Naive B cell (primary cell): ENCODE data around the gene TGFBR3. TPM values are rescaled to one million over a fixed set of nuclear protein-coding genes. Genes with fewer than 3 reads are reported as not detected.
A peak's percentile ranks its signal among the peaks of the same experiment; 100 is the strongest.

Source experiments
- ATAC-seq, 2 donors: fragments of 150-1000 bp; cut with Tn5 transposase; 2 replicates each; pipeline ENCODE4 v1.10.0; 2021; ENCODE audit warnings: low read depth in 2 of 2, mild to moderate bottlenecking in 2 of 2, moderate library complexity in 2 of 2
- DNase-seq: peaks from one replicate; pipeline ENCODE4 v3.0.0; 2022
- H3K27ac Mint-ChIP-seq, 6 donors: one replicate each; pipeline ENCODE4 v1.8.0; 2020 to 2022; ENCODE audit warnings: mild to moderate bottlenecking in 6 of 6, mixed read lengths in 6 of 6, moderate library complexity in 5 of 6, inconsistent platforms in 2 of 6
- H3K27me3 Mint-ChIP-seq, 3 donors: one replicate each; pipeline ENCODE4 v1.8.0; 2021 to 2022; ENCODE audit warnings: mixed read lengths in 3 of 3, mild to moderate bottlenecking in 1 of 3
- H3K36me3 Mint-ChIP-seq, 2 donors: one replicate each; pipeline ENCODE4 v1.8.0; 2020 to 2022; ENCODE audit warnings: mixed read lengths in 2 of 2, inconsistent platforms in 1 of 2, mild to moderate bottlenecking in 1 of 2
- H3K4me1 Mint-ChIP-seq, 3 donors: one replicate each; pipeline ENCODE4 v1.8.0; 2020 to 2022; ENCODE audit warnings: mixed read lengths in 3 of 3, inconsistent platforms in 1 of 3, mild to moderate bottlenecking in 1 of 3, moderate library complexity in 1 of 3
- H3K4me3 Mint-ChIP-seq, 8 donors: one replicate each; pipeline ENCODE4 v1.8.0; 2020 to 2022; ENCODE audit warnings: mild to moderate bottlenecking in 8 of 8, mixed read lengths in 8 of 8, moderate library complexity in 8 of 8, inconsistent platforms in 2 of 8
- H3K9me3 Mint-ChIP-seq, 7 donors: one replicate each; pipeline ENCODE4 v1.8.0; 2020 to 2022; ENCODE audit warnings: mixed read lengths in 7 of 7, mild to moderate bottlenecking in 5 of 7, inconsistent platforms in 2 of 7, moderate library complexity in 1 of 7
- polyA plus RNA-seq, 6 donors: library from polyadenylated mRNA; unstranded; fragments of 300-500 nt; fragmentation: Illumina TruSeq; gene quantifications; one replicate each; pipeline ENCODE4 v1.2.3, GENCODE V29; 2021; ENCODE audit warnings: low read depth in 6 of 6

TGFBR3 gene
- polyA plus RNA-seq, 6 donors from 2014 or later, result 0.04 to 0.43 (median 0.31) TPM

GRCh38 chr1:91710261-91710660, 175.7 kb downstream of the TGFBR3 start:
- no peaks in the 10 kb centered on the region for H3K36me3 Mint-ChIP-seq
- DNase-seq (no peak), ATAC-seq (no peak)
- H3K9me3 Mint-ChIP-seq, result no peaks in the 10 kb centered on the region
- no peak overlapping the region for H3K27ac Mint-ChIP-seq
- peaks cover 0 to 3% (median 3%) of the 10 kb centered on the region in 3 donors for H3K4me1 Mint-ChIP-seq
- H3K4me3 Mint-ChIP-seq, result no peak overlapping the region
- peaks cover 0 to 7% (median 7%) of the 10 kb centered on the region in 3 donors for H3K27me3 Mint-ChIP-seq

GRCh38 chr1:91708691-91709090, 177.3 kb downstream of the TGFBR3 start:
- Mint-ChIP-seq H3K27ac (no peak overlapping the region), H3K4me3 (no peak overlapping the region), H3K36me3 (no peaks in the 10 kb centered on the region), H3K9me3 (no peaks in the 10 kb centered on the region), H3K27me3 (peaks cover 0 to 7% (median 0%) of the 10 kb centered on the region in 3 donors), H3K4me1 (peaks cover 0 to 3% (median 3%) of the 10 kb centered on the region in 3 donors)
- DNase-seq (no peak), ATAC-seq (no peak)

GRCh38 chr1:91707890-91708218, 178.1 kb downstream of the TGFBR3 start:
- Mint-ChIP-seq H3K4me3 (no peak overlapping the region), H3K4me1 (no peaks in the 10 kb centered on the region), H3K27ac (peak overlapping the region in 1 of 6 donors; percentile 8), H3K27me3 (peaks cover 0 to 7% (median 0%) of the 10 kb centered on the region in 3 donors), H3K9me3 (no peaks in the 10 kb centered on the region), H3K36me3 (no peaks in the 10 kb centered on the region)
- DNase-seq, result no peak
- no peak for ATAC-seq

- DNase-seq (no peak), ATAC-seq (no peak)
- Mint-ChIP-seq H3K4me1 (no peaks in the 10 kb centered on the region), H3K9me3 (no peaks in the 10 kb centered on the region), H3K27ac (peak overlapping the region in 1 of 6 donors; percentile 8), H3K4me3 (no peak overlapping the region), H3K27me3 (peaks cover 0 to 7% (median 0%) of the 10 kb centered on the region in 3 donors), H3K36me3 (no peaks in the 10 kb centered on the region)
These were observed 178.6 kb downstream of the TGFBR3 start for GRCh38 chr1:91707114-91707889.

- DNase-seq, result no peak
These were observed 179.6 kb downstream of the TGFBR3 start for GRCh38 chr1:91706140-91706957.

GRCh38 chr1:91704746-91705145, 181.2 kb downstream of the TGFBR3 start:
- Mint-ChIP-seq H3K27me3 (no peaks in the 10 kb centered on the region), H3K4me3 (no peak overlapping the region), H3K36me3 (no peaks in the 10 kb centered on the region), H3K4me1 (no peaks in the 10 kb centered on the region), H3K27ac (no peak overlapping the region), H3K9me3 (no peaks in the 10 kb centered on the region)
- DNase-seq (no peak), ATAC-seq (no peak)

More at GRCh38 chr1:91706140-91706957, 179.6 kb downstream of the TGFBR3 start:
- Mint-ChIP-seq H3K9me3 (no peaks in the 10 kb centered on the region), H3K4me3 (no peak overlapping the region), H3K4me1 (no peaks in the 10 kb centered on the region), H3K36me3 (no peaks in the 10 kb centered on the region), H3K27me3 (no peaks in the 10 kb centered on the region), H3K27ac (peak overlapping the region in 1 of 6 donors; percentile 49)
- no peak for ATAC-seq

GRCh38 chr1:91703095-91703494, 182.9 kb downstream of the TGFBR3 start:
- no peaks in the 10 kb centered on the region for H3K27me3 Mint-ChIP-seq
- H3K4me1 Mint-ChIP-seq, result no peaks in the 10 kb centered on the region
- H3K36me3 Mint-ChIP-seq, result no peaks in the 10 kb centered on the region
- H3K9me3 Mint-ChIP-seq, result no peaks in the 10 kb centered on the region
- DNase-seq, result no peak
- no peak for ATAC-seq
- no peak overlapping the region for H3K4me3 Mint-ChIP-seq
- H3K27ac Mint-ChIP-seq, result no peak overlapping the region

GRCh38 chr1:91701472-91701869, 184.5 kb downstream of the TGFBR3 start:
- no peak overlapping the region for H3K4me3 Mint-ChIP-seq
- no peaks in the 10 kb centered on the region for H3K9me3 Mint-ChIP-seq
- DNase-seq, result no peak
- H3K4me1 Mint-ChIP-seq, result no peaks in the 10 kb centered on the region
- H3K27me3 Mint-ChIP-seq, result no peaks in the 10 kb centered on the region
- H3K36me3 Mint-ChIP-seq, result no peaks in the 10 kb centered on the region
- no peak overlapping the region for H3K27ac Mint-ChIP-seq
- no peak for ATAC-seq

GRCh38 chr1:91700771-91701471, 185.0 kb downstream of the TGFBR3 start:
- Mint-ChIP-seq H3K4me1 (no peaks in the 10 kb centered on the region), H3K36me3 (no peaks in the 10 kb centered on the region), H3K9me3 (no peaks in the 10 kb centered on the region), H3K4me3 (no peak overlapping the region), H3K27ac (no peak overlapping the region), H3K27me3 (no peaks in the 10 kb centered on the region)
- ATAC-seq (no peak), DNase-seq (no peak)

GRCh38 chr1:91700332-91700731, 185.6 kb downstream of the TGFBR3 start:
- H3K27ac Mint-ChIP-seq, result no peak overlapping the region
- H3K4me1 Mint-ChIP-seq, result no peaks in the 10 kb centered on the region
- DNase-seq, result no peak
- ATAC-seq, result no peak
- H3K4me3 Mint-ChIP-seq, result no peak overlapping the region
- no peaks in the 10 kb centered on the region for H3K36me3 Mint-ChIP-seq
- no peaks in the 10 kb centered on the region for H3K9me3 Mint-ChIP-seq
- H3K27me3 Mint-ChIP-seq, result no peaks in the 10 kb centered on the region

- Mint-ChIP-seq H3K36me3 (no peaks in the 10 kb centered on the region), H3K4me3 (no peak overlapping the region), H3K9me3 (no peaks in the 10 kb centered on the region), H3K4me1 (no peaks in the 10 kb centered on the region), H3K27me3 (no peaks in the 10 kb centered on the region), H3K27ac (no peak overlapping the region)
- no peak for ATAC-seq
- no peak for DNase-seq
These were observed 186.5 kb downstream of the TGFBR3 start for GRCh38 chr1:91699339-91699974.

GRCh38 chr1:91697861-91698260, 188.1 kb downstream of the TGFBR3 start:
- DNase-seq, result no peak
- ATAC-seq, result no peak
- Mint-ChIP-seq H3K4me3 (no peak overlapping the region), H3K27me3 (no peaks in the 10 kb centered on the region), H3K27ac (no peak overlapping the region), H3K36me3 (no peaks in the 10 kb centered on the region), H3K9me3 (no peaks in the 10 kb centered on the region), H3K4me1 (no peaks in the 10 kb centered on the region)

- Mint-ChIP-seq H3K4me1 (no peaks in the 10 kb centered on the region), H3K36me3 (no peaks in the 10 kb centered on the region), H3K9me3 (no peaks in the 10 kb centered on the region), H3K27me3 (no peaks in the 10 kb centered on the region), H3K4me3 (no peak overlapping the region), H3K27ac (no peak overlapping the region)
- DNase-seq, result no peak
- ATAC-seq, result no peak
These were observed 188.5 kb downstream of the TGFBR3 start for GRCh38 chr1:91697416-91697815.
